ENCODE measurements around the gene PCDHGB3.
"Not testable (repeated sequence)": the region's sequence is repeated elsewhere in the genome, so short reads cannot be mapped to it uniquely, and the experiment has no call there.

- TF ChIP-seq STAT1 (conservative IDR thresholded peaks at IDR 0.05); CTCF (IDR thresholded peaks at IDR 0.05 in 2 of 3, conservative IDR thresholded peaks at IDR 0.05 in 1 of 3; ENCODE audit: control insufficient read depth in 2 of 3, extremely low read depth in 1 of 3, insufficient read depth in 1 of 3, low read depth in 3 of 3, low read length in 3 of 3); EP300 (IDR thresholded peaks at IDR 0.05; ENCODE audit: borderline replicate concordance in 1 of 2, control insufficient read depth in 1 of 2, low read depth in 2 of 2, low read length in 2 of 2); ZBED1 (IDR thresholded peaks at IDR 0.05; ENCODE audit: borderline replicate concordance); SP1 (IDR thresholded peaks at IDR 0.05; ENCODE audit: low read depth, low read length); CREM (IDR thresholded peaks at IDR 0.05; ENCODE audit: low read depth); POLR2AphosphoS2 (IDR thresholded peaks at IDR 0.05; ENCODE audit: low read depth, low read length); SMC3 (IDR thresholded peaks at IDR 0.05; ENCODE audit: borderline replicate concordance, low read length); SIN3A (IDR thresholded peaks at IDR 0.05; ENCODE audit: low read depth, low read length); ZNF24 (IDR thresholded peaks at IDR 0.05); FOXK2 (IDR thresholded peaks at IDR 0.05): not testable (repeated sequence)
Observed at GRCh38 chr5:141415275-141415618, 45.2 kb downstream of the PCDHGB3 start.
